Measurements from ENCODE around the gene ATF6B.

The ATF6B gene

DNA sequence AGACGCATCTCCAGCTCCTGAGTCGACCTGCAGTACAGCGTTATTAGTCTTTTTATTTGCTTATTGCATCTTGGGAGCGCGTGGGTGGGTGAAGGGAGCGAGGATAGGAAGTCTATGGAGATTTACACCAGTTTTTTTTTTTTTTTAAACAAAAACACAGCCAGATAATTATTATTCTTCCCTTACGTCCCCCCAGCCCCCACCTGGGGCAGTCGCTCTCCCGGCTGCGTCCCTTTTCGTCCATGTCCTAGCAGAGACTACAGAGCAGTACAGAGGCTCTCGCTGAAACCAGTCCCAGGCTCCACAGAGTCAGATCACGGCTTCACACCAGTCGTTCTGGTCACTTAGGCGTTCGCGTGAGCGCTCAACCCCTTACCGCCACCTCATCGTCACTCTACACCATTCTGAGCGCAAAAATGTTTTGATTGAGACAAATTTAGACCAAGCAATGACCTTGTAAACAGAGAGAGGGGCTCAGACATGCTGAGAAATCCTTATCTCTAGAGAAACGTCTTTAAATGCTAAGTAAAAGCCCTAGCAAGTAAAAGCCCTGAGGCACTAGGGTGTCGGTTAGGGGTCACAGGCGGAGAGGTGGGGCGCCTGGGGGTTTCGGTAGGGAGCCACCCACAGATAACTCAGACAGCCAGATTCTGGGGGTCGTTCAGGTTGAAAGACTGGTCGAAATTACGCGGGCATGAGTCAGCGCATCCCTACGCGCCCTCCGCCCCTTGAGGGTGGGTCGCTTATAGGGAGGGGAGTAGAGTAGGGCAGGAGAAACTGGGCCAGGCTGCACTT lies 24.9 kb upstream of the ATF6B start:
- Histone ChIP-seq H3K9me3 (ENCODE audit: insufficient read depth, low read depth, low read length) (no peaks in the 10 kb centered on the region), H3K4me3 (ENCODE audit: low read length) (peak overlapping the region; percentile 94), H3K36me3 (ENCODE audit: insufficient read depth, low read depth, low read length) (peaks cover 21% of the 10 kb centered on the region), H3K9ac (ENCODE audit: low read depth, low read length) (peak overlapping the region; percentile 92), H3K27ac (ENCODE audit: low read length) (peak overlapping the region; percentile 2), H3K27me3 (ENCODE audit: insufficient read depth, low read length) (peaks cover 35% of the 10 kb centered on the region), H3K4me1 (ENCODE audit: insufficient read depth, low read length) (peaks cover 18% of the 10 kb centered on the region)

- peak within 1 kb of the TSS; percentile 92; the same call in 1 of the 2 replicates for H3K9ac ChIP-seq (ENCODE audit: low read depth, low read length)
- peaks cover 14% of the 10 kb centered on the region for H3K36me3 ChIP-seq (ENCODE audit: insufficient read depth, low read depth, low read length)
- H3K4me1 ChIP-seq (ENCODE audit: insufficient read depth, low read length): peaks cover 18% of the 10 kb centered on the region
- H3K27me3 ChIP-seq (ENCODE audit: insufficient read depth, low read length): peaks cover 35% of the 10 kb centered on the region
- no peak within 1 kb of the TSS for H3K27ac ChIP-seq (ENCODE audit: low read length)
- no peaks in the 10 kb centered on the region for H3K9me3 ChIP-seq (ENCODE audit: insufficient read depth, low read depth, low read length)
- peak within 1 kb of the TSS; percentile 94 for H3K4me3 ChIP-seq (ENCODE audit: low read length)
These were observed 24.1 kb upstream of the ATF6B start, which contains the start of gene PRRT1 for GRCh38 chr6:32151863-32152768. Gene PRRT1 (minus strand): TSS chr6:32151939. CDS start chr6:32151827, 112 bp downstream.

- H3K4me3 ChIP-seq (ENCODE audit: low read length): peak overlapping the region; percentile 61; the same call in 1 of the 2 replicates
- H3K27ac ChIP-seq (ENCODE audit: low read length): no peak overlapping the region
- H3K9me3 ChIP-seq (ENCODE audit: insufficient read depth, low read depth, low read length): no peaks in the 10 kb centered on the region
- no peak overlapping the region for H3K9ac ChIP-seq (ENCODE audit: low read depth, low read length)
- peaks cover 21% of the 10 kb centered on the region for H3K4me1 ChIP-seq (ENCODE audit: insufficient read depth, low read length)
- H3K36me3 ChIP-seq (ENCODE audit: insufficient read depth, low read depth, low read length): peaks cover 6% of the 10 kb centered on the region
- H3K27me3 ChIP-seq (ENCODE audit: insufficient read depth, low read length): peaks cover 35% of the 10 kb centered on the region
These were observed 23.3 kb upstream of the ATF6B start for GRCh38 chr6:32151181-32151862.

- Histone ChIP-seq H3K4me1 (ENCODE audit: insufficient read depth, low read length) (peaks cover 29% of the 10 kb centered on the region), H3K27me3 (ENCODE audit: insufficient read depth, low read length) (peaks cover 35% of the 10 kb centered on the region), H3K4me3 (ENCODE audit: low read length) (peak overlapping the region; percentile 61; the same call in 1 of the 2 replicates), H3K27ac (ENCODE audit: low read length) (no peak overlapping the region), H3K9me3 (ENCODE audit: insufficient read depth, low read depth, low read length) (no peaks in the 10 kb centered on the region), H3K36me3 (ENCODE audit: insufficient read depth, low read depth, low read length) (no peaks in the 10 kb centered on the region), H3K9ac (ENCODE audit: low read depth, low read length) (no peak overlapping the region)
These were observed 22.2 kb upstream of the ATF6B start for GRCh38 chr6:32149932-32150870.

DNA sequence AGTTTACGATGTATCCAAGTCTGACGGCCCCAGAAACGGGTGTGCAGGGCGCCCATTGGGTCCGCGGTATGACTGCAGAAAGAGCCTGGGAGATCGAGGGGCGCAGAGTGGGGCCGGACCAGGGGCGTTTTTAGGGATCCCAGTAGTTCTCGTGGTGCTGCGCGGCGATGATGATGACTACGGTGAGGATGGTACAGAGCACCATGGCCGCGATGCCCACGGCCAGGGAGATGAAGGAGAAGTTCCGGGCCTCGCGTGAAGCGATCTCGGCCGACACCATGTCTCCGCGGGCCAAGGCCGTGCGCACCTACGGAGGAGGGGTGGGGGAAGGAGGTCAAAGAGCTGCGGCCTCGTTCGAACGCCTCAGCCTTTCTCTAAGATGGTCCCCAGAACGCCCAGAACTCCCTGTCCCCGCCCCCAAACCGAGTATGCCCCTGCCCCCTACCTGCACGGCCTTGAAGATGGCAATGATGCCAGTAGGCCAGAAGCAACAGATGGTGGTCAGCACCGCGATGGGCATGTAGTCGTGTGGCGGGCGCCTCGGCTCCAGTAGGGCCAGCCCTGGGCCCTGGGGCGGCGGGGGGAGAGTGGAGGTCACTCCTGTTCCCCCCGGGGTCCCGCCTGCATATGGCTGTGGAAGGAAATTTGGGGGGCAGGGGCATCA lies 21.2 kb upstream of the ATF6B start:
- Histone ChIP-seq H3K36me3 (ENCODE audit: insufficient read depth, low read depth, low read length) (no peaks in the 10 kb centered on the region), H3K27me3 (ENCODE audit: insufficient read depth, low read length) (peaks cover 35% of the 10 kb centered on the region), H3K27ac (ENCODE audit: low read length) (no peak overlapping the region), H3K9ac (ENCODE audit: low read depth, low read length) (no peak overlapping the region), H3K4me3 (ENCODE audit: low read length) (no peak overlapping the region), H3K9me3 (ENCODE audit: insufficient read depth, low read depth, low read length) (no peaks in the 10 kb centered on the region), H3K4me1 (ENCODE audit: insufficient read depth, low read length) (peaks cover 29% of the 10 kb centered on the region)

- no peaks in the 10 kb centered on the region for H3K36me3 ChIP-seq (ENCODE audit: insufficient read depth, low read depth, low read length)
- peaks cover 35% of the 10 kb centered on the region for H3K27me3 ChIP-seq (ENCODE audit: insufficient read depth, low read length)
- H3K9me3 ChIP-seq (ENCODE audit: insufficient read depth, low read depth, low read length): no peaks in the 10 kb centered on the region
- H3K4me1 ChIP-seq (ENCODE audit: insufficient read depth, low read length): peaks cover 29% of the 10 kb centered on the region
- no peak overlapping the region for H3K9ac ChIP-seq (ENCODE audit: low read depth, low read length)
- no peak overlapping the region for H3K27ac ChIP-seq (ENCODE audit: low read length)
- H3K4me3 ChIP-seq (ENCODE audit: low read length): no peak overlapping the region
These were observed 20.4 kb upstream of the ATF6B start for GRCh38 chr6:32148289-32149091.

GRCh38 chr6:32147401-32148132 lies 19.5 kb upstream of the ATF6B start:
- Histone ChIP-seq H3K9ac (ENCODE audit: low read depth, low read length) (no peak overlapping the region), H3K4me3 (ENCODE audit: low read length) (no peak overlapping the region), H3K9me3 (ENCODE audit: insufficient read depth, low read depth, low read length) (no peaks in the 10 kb centered on the region), H3K27me3 (ENCODE audit: insufficient read depth, low read length) (peaks cover 28% of the 10 kb centered on the region), H3K36me3 (ENCODE audit: insufficient read depth, low read depth, low read length) (no peaks in the 10 kb centered on the region), H3K4me1 (ENCODE audit: insufficient read depth, low read length) (peaks cover 22% of the 10 kb centered on the region), H3K27ac (ENCODE audit: low read length) (no peak overlapping the region)

GRCh38 chr6:32146687-32147086 lies 18.6 kb upstream of the ATF6B start:
- H3K27me3 ChIP-seq (ENCODE audit: insufficient read depth, low read length): peaks cover 21% of the 10 kb centered on the region
- peaks cover 16% of the 10 kb centered on the region for H3K4me1 ChIP-seq (ENCODE audit: insufficient read depth, low read length)
- no peak overlapping the region for H3K27ac ChIP-seq (ENCODE audit: low read length)
- H3K4me3 ChIP-seq (ENCODE audit: low read length): no peak overlapping the region
- H3K9me3 ChIP-seq (ENCODE audit: insufficient read depth, low read depth, low read length): no peaks in the 10 kb centered on the region
- peak overlapping the region; percentile 35; the same call in 1 of the 2 replicates for H3K9ac ChIP-seq (ENCODE audit: low read depth, low read length)
- no peaks in the 10 kb centered on the region for H3K36me3 ChIP-seq (ENCODE audit: insufficient read depth, low read depth, low read length)

- H3K9me3 ChIP-seq (ENCODE audit: insufficient read depth, low read depth, low read length): no peaks in the 10 kb centered on the region
- H3K27ac ChIP-seq (ENCODE audit: low read length): no peak overlapping the region
- no peaks in the 10 kb centered on the region for H3K36me3 ChIP-seq (ENCODE audit: insufficient read depth, low read depth, low read length)
- peaks cover 18% of the 10 kb centered on the region for H3K27me3 ChIP-seq (ENCODE audit: insufficient read depth, low read length)
- H3K4me1 ChIP-seq (ENCODE audit: insufficient read depth, low read length): peaks cover 14% of the 10 kb centered on the region
- H3K4me3 ChIP-seq (ENCODE audit: low read length): no peak overlapping the region
- peak overlapping the region; percentile 35; the same call in 1 of the 2 replicates for H3K9ac ChIP-seq (ENCODE audit: low read depth, low read length)
These were observed 18.2 kb upstream of the ATF6B start for GRCh38 chr6:32146287-32146686.

Measured in iPS-20b (cell line).